HCEC 1CT (cell line): ENCODE measurements around the gene NOX5.

Experiments
- DNase-seq: peaks from one replicate; pipeline ENCODE4 v3.0.0-alpha.2; 2017

NOX5 gene

DNA sequence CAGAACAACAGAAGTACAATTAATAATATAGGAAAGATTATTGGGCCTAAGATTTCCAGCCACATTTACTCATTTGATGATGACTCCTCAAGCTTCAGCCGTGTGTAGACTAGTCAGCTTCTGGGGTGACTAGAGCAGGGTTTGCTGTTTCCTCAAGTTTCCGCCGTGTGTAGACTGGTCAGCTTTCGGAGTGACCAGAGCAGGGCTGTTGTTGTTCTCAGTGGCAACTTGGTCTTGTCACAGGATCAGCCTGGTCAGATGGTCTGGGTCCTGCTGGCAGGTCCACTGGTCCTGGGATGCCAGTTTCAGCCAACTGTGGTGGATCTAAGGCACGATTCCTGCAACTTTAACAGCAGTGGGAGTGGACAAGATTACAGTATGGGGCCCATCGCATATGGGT, 21.8 kb upstream of the NOX5 start:
- no peak for DNase-seq

DNA sequence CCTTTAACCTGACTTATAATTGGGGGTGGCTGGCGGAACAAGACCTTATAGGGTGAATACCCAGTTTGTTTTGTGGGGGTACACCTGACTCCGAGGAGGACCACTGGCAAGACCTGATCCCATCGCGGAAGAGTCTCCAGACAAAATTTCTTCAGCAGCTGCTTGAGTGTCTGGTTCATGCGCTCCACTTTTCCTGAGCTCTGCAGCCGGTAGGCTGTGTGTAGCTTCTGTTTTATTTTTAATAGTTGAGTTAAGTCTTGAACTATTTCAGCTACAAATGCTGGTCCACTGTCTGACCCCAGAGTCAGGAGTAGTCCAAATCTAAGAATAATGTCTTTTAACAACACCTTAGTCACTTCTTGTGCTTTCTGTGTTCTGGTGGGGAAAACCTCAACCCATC, 21.2 kb upstream of the NOX5 start:
- no peak for DNase-seq

DNA sequence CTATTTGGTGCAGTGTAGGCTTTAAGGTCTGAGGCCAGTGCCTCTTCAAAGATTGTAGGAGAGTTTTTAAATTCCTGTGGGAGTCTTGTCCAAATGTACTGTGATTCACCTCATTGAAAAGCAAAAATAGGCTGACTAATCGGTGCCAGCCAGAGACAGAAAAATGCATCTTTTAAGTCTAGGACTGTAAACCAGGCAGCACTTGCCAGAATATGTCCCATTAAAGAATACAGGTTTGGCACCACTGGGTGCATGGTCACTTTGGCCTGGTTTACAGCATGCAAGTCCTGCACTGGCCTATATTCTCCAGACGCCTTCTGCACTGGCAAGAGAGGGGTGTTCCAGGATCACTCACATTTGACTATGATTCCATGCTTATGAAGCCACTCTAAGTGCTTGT, 20.3 kb upstream of the NOX5 start:
- DNase-seq, result peak; percentile 3

DNA sequence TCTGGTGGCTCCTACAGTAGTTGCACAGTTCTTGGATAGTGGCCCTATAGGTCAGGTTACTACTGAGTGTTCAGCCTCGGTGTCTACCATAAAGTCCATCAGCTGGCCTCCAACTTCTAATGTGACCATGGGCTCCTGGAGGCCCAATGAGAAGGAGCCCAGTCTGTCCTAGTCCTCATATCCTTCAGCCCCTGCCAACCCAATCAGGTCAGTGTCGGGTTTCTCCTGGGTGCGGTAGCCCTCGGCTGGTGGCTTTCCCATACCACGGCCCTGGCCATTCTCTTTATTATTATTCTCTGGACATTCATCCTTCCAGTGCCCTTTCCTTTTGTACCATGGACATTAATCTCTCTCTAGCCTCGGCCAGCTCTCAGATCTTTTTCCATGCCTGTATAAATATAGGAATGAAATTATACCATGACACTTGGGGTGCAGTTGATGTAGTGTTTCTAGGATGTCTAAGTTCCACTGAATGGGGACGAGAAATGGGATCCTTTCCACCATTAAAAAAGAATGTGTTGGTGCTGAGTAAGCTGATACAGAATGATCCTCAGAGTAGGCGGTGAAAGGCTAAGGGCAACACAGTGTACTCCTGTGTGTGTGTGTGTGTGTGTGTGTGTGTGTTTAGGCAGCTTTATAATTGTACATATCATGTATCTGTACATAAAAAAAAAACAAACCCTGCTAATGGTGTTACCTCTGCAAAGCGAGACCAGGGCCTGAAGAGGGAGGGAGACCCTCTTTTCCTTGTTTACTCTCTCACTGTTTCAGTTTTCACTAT, 19.3 kb upstream of the NOX5 start:
- no peak for DNase-seq

DNA sequence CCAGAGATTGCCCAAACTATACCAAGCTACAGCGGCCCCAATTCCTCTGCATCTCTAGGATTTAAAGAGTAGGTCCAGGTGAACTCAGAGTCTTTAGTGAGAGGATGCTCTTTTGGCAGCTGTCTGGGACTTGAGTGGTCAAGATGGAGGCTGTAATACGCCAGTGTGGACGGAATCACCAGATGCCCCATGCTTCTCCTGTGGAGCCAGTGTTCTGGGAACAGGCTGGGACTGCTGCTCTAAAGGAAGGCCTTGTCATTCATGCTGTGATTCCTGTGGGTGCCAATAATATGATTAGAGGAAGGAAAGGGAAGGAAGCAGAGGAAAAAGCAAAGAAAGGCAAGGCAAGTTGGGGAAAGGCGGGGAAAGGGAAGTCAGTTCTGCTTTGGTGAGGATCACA, 17.4 kb upstream of the NOX5 start:
- DNase-seq, result no peak

DNA sequence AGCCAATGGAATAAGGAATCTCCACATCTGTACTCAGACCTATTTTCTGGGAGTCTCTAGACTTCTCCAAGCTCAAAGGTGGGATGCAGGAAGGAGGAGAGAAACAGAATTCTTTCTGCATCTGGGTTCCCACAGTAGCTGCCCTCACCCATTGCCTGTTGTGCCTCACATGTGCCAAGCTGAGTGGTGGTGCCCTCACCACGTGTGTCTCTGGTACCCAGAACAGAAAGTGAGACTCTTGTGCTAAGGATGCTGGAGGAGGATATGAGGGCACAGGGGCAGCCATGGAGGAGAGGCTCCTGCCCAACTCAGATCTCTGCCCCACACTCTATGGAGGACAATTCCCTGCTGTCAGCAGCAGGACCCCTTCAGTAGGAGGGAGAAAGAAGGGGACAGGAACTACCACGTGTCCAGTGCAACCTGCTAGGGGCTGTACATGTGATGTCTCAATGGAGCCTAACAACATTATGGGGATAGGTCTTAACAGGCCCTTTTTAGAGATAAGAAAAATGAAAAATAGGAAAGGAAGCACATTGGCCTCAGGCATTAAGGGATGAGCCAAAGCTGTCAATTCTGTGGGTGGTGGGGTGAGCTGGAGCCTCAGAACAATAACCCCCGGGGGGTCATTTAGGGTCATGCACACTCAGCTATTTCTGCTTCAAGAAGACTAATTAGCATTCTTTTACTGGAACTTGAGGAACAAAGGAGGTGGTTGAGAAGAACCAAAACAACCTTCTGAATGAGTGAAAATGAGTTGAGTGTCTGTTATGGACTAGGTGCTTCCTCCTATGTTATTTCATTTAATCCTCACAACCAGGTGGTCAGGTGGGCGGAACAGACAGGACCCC, 16.3 kb upstream of the NOX5 start:
- no peak for DNase-seq

DNA sequence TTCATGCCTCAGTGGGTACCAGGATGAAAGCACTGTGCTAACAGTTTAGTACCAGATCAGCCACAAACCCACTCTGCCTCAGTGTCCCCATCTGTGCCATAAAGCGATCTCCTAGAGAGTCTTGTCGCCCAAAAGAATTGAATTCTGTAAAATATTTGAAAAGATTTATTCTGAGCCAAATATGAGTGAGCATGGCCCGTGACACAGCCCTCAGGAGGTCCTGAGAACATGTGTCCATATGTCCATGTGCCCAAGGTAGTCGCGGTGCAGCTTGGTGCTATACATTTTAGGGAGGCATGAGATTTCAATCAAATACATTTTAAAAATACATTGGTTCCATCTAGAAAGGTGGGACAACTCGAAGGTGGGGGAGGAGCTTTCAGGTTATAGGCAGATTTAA, 15.4 kb upstream of the NOX5 start:
- no peak for DNase-seq

DNA sequence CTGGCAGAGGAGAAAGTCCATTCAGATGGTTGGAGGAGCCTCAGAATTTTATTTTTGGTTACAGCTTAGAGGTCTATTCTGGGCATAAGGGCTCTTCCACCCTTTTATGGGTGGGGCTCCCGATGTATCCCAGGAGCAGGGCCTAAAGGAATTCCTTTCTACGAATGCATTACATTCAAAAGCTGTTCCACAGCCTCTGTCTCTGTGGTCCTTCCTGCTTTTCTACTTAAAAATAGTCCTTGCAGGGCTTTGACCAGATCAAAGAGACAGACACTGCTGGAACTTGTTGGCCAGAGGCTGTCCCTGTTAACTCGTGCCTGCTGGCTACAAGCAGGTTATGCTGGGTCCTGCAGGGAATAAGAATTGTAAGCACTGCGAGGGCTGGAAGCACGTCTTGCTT, 14.4 kb upstream of the NOX5 start:
- DNase-seq, result no peak

DNA sequence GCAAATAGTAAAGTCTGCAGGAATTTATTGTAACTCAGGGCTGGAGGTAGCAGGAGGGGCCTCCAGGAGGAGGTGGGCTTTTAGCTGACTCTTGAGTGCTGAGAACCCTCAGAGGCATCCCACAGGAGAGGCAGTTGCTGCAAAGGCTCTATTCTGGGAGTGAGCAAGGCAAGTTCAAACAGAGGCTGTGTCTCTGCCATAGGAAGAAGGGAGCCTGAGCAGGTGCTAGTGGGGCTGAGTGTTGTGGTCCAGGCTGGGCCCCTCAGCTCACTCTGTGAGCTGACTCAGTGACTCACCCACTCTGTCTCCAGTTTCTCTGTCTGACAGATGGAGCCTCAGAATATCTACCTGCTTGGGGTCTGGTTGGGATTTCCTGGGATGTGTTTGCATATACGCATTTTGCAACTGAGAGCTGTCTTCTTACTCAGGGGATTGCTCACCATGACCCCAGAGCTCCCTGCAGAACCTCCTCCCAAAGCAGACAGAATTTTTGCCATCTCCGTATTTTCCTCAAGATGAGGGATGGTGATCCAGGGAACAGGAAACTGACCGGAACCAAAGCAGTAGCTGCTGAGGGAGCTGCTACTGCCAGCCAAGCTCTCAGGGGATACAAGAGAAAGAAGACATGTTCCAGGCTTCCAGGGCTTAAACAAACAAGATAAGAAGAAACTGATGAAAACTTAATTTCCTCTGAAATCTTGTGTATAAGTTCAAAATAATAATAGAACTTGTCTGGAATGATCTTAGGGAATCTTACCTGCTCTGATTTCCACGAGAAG, 13.6 kb upstream of the NOX5 start:
- no peak for DNase-seq

DNA sequence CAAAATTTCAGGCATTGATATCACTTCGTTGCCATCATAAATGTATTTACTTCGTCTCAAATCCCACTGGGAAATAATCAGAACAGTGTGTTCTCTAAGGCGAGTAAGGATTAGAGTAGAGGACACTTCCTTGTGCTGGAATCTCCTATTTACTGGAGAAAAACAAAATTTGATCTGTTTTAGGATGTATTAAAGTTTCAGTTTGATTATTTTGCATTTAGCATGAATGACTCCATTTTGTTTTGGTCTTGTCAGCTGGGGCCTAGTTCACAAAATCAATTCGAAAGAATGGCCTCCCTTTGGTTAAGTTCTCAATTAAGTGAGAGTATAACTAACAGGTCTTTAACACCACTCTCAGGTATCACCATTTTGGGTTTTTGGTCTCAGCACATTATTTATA, 11.7 kb upstream of the NOX5 start:
- DNase-seq, result no peak

DNA sequence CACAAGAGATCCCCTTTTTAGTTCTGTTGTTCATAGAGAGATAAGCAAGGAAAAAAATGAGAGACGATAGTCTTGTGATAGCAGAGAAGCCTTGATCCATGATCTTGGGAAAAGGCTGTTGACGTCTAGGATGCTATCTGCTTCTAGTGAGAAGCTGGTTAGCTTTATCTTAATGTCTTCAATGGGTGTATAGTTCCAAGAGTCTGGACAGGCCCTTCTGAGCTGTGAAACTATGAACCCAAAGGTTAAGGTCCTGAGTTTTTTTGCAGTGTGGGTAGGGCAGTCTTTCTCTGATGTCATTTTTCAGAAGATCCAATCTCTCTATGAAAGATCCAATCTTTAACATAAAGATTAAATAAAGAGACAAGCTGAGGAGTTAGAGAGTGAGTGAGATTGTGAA, 10.5 kb upstream of the NOX5 start:
- DNase-seq, result no peak

DNA sequence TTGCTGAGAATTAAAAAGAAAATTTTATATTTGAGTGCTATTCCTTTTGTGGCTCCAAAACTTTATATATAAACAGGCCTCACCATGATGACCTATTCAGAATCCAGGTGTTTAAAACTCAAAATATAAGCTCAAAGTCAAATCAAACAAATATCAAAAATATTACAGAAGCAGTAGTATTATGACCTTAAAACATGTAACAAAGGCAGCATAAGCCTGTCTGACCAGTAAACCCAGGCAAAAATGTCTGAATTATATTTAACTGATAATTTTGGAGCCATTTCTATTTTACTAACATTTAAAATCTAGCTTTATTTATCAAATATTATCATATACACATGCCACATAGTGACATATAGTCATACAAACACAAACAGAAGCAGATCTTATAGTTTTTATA, 6.4 kb upstream of the NOX5 start:
- DNase-seq, result no peak

DNA sequence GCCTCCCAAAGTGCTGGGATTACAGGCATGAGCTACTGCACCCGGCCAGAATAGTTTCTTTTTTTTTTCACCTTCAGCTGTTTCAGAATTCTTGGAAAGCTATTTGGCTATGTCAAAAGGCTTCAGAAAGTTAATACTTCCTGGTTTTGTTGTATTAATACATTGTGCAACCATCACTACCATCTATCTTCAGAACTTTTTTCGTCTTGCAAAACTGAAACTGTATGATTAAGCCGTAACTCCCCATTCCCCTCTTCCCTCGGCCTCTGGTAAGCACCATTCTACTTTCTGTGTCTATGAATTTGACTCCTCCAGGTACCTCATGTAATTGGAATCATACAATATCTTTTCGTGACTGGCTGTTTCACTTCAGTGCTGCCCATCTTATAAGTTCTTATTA, 5.2 kb upstream of the NOX5 start:
- DNase-seq, result no peak

DNA sequence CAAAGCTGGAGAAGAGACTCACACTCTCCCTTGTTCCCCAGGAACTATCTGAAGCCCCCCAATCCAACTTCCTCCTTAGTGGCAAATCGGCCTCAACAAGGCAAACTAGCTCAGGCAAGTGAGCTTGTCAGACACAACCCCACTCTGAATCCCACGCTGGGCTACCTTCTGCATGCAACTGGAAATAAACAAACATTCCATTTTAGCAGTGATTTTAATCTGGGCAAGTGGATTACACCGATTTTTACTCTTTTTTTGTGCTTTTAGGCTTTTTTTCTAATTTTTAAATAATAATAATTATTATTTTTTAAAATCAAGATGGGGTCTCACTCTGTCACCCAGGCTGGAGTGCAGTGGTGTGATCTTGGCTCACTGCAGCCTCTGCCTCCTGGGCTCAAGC, 2.9 kb upstream of the NOX5 start:
- DNase-seq, result no peak

DNA sequence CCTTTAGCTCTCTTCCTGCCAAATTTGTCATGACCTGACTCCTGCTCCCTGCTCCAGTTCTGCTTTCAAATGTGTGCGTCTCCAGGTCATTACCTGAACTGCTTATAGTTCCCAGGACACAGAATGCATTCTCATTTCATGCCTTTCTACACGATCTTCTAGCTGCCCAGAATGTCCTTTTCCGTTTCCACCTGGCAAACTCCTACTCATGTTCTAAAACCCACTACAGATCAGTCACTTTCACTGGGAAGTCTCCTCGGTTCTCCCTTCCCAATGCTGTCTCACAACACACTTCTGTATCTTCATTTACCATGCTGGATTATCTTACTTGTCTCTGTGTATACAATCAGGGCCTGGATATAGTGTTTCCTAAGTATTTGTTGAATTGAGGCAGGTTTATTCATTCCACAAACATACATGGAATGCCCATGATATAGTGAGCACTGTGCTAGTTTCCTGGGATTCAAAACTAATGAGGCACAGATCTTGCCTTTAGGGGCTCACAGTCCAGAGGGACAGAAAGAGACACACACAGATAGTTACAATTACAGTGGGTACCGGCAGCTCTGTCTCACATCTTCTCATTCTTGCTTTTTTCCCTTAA, 1.6 kb upstream of the NOX5 start:
- no peak for DNase-seq

DNA sequence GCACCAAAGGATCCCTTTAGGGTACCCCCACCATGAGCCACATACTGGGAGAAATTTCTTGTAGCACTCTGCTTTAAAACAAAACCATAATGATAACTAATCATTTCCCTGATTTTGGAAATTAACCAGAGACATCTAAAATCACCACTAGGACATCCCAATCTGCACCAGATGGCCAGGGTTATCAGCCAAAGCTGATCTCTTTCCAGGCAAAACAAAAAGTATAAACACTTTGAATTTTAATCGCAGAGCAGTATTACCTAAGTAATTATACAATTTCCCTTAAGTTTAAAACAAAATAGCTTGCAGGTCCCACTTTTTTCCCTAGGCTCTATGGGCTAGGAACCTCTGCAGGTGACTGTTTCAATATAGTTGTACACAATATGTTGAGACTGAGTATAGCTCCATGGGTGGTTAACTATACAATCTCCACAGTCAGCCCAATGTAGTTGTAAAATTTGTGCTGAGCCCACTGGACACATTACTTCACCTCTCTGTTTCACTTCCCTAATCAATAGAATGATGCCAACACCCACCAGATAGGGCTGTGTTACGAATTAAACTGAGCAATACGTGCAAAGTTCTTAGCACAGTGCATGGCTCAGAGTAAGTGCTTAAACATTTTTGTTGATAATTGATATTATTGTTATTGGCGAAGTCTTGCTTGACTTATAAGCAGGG, 629 bp upstream of the NOX5 start:
- no peak for DNase-seq

DNA sequence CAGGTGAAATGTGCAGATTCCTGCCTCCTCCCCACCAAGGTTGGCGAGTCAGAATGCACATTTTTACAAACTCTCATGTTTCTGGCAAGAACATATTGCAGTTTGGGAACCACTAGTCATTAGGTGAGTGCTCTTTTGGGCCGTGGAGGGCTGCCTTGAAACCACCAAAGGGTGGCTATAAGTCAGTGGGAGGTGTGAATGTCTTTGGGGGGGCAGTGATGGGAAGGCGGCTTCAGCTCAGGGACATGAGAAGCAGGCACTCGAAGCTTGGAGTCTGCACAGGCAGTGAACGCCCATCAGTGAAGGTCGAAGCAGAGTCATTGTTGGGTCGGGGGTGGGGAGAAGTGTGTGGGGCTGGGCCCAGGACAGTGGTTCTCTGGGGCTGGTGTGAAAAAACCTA, 1.1 kb downstream of the NOX5 start:
- no peak for DNase-seq

DNA sequence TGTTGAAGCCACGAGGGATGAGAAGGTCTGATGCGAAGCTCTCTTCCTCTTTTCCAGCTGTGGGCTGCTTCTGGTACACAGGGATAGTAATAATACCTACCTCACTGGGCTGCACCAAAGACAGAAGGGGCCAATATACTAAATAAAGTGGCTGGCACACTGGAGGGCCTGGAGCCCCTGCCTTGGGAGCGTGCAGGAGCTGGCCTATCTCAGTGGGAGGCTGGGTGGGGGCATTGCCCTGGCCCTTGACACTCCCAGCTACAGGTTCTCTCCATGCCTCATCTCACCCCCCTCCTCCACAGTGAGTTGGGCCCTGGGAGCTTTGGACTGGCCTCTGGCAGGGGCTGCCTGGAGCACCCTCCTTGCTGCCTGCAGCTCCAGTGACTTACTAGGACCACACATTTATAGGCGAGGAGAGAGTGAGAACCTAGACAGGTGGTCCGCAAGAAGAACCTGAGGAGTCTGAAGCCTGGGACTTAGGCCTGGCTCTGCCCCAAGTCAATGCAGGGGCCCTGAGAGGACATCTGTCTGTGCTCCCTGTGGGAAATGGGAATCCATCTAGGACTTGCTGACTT, 1.6 kb downstream of the NOX5 start:
- no peak for DNase-seq

DNA sequence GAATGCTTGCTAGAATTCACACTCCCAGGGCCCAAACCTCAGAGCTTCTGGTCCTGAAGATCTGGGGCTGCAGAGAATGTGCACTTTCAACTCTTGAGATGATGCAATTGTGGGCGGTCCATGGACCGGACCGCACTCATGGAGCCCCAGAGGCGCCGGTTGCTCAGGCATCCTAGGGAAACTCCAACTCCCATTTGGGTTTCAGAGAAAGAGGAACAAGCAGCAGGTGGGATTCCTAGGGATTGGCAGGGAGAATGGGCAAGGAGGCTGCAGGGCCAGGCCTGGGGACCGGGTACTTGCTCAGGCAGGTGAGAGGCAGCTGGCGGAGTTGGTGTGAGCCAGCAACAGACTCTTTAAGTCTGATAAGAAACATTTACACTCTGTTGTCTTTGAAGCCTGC, 3.5 kb downstream of the NOX5 start:
- DNase-seq, result no peak

DNA sequence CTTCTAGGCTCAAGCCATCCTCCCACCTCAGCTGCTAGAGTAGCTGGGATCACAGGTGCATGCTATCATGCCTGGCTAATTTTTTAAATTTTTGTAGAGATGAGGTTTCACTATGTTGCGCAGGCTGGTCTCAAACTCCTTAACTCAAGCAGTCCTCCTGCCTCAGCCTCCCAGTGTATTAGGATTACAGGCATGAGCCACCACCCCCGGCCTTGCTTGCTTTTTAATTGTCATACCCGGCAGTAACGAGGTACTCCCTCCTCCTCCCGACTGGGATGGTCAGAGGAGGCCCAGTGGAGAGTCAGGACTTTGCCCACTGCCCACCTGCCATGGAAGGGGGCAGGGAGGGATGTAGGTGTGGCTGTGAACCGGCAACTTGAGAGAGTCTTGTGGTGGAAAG, 4.5 kb downstream of the NOX5 start:
- DNase-seq, result no peak

DNA sequence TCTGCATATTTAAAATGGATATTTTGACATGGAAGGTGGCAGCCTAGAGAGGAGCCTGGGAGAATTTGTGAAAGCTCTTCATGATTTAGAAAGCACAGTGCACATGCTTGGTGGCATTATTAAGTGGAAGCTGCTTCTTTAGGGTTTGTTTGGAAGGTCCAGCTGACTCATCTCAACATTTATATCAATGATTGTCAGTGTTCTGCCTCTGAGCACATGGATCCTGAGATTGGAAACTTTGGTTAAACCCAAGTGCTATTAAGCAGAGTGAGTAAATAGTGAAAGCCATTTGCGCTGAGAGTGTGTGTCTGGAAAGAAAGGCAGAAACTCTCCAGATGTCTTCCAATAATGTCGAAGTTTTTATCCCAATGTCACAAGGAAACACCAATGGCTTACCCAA, 7.4 kb downstream of the NOX5 start:
- no peak for DNase-seq

DNA sequence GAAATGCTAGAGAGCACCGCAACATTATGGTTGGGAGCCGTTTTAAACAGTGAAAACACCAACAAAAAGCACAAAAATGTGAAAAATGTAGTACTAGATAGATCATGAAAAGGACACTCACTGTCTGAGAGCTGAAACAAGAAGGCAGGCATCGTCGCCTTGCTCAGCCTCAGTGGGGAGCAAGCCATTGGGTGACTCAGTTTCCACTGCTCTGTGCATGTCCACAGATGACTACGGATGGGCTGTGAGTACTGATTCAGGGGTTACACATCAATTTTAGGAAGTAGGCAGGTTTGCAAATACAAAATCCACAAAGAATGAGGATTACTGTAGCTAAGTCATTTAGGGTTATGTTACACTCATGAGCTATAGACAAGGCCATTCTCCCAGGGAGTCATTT, 10.8 kb downstream of the NOX5 start:
- no peak for DNase-seq
